ENCODE measurements around the gene KLHL22. TPM values are rescaled to one million over a fixed set of nuclear protein-coding genes. Genes with fewer than 3 reads are reported as not detected.

Gene KLHL22
- total and polyA plus RNA-seq, 2 of the 8 experiments (the other 6 are each of a cell fraction or from before 2014, with no cell fraction given) = 9.4 to 16.2 TPM

DNA sequence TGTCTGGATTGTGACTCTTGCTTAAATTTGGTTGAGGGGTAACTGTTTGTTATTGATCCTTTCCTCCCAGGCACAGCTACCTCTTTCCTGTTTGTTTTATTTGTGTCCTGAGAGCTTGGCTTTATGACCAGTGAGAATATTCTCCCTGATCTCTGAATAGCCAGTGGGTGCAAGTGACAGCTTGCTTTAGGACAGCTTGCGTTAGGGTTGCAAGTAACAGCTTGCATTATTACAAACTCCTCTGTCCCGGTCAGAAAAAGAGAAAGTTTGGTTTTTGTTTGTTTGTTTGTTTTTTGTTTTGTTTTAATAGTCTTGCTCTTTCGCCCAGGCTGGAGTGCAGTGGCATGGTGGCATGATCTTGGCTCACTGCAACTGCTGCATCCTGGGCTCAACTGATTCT lies 3.3 kb upstream of the KLHL22 start:
- CTCF ChIA-PET (ENCODE audit: partially characterized antibody) = interaction anchor here (1.0 to 1.1 kb wide), 2 partner anchors 11 to 16 kb away, joined by 3 read pairs; no protein-coding TSS in a partner anchor
- no peak overlapping the region for H2BK20ac ChIP-seq (ENCODE audit: low read length)
- H3K36me3 ChIP-seq (ENCODE audit: control insufficient read depth in 2 of 4, insufficient read depth in 4 of 4, low read length in 3 of 4) = peaks cover 0 to 2% (median 0%) of the 10 kb centered on the region in 4 experiments; a peak in 3 of 8 replicates
- no peak for DNase-seq (ENCODE audit: low read depth in 1 of 2, low spot score in 2 of 2)
- H3K9me3 ChIP-seq (ENCODE audit: insufficient read depth in 2 of 2, low read depth in 1 of 2, low read length in 1 of 2) = no peaks in the 10 kb centered on the region
- H3K23ac ChIP-seq (ENCODE audit: insufficient read length) = no peak overlapping the region
- H4K20me1 ChIP-seq (replicated peaks in 1 of 2; ENCODE audit: control insufficient read depth in 1 of 2, insufficient read depth in 2 of 2, low read length in 2 of 2) = peaks cover 2 to 4% of the 10 kb centered on the region in 2 experiments
- no peak overlapping the region for H2AK5ac ChIP-seq (ENCODE audit: low read depth, low read length)
- H3K14ac ChIP-seq (ENCODE audit: insufficient read length) = no peak overlapping the region
- no peak overlapping the region for H3K9ac ChIP-seq (replicated peaks in 1 of 4; ENCODE audit: extremely low read depth in 1 of 4, low read depth in 3 of 4, low read length in 3 of 4)
- H2AFZ ChIP-seq (ENCODE audit: low read length) = no peak overlapping the region
- no peak overlapping the region for H2BK120ac ChIP-seq (replicated peaks; ENCODE audit: low read depth, low read length)
- H3K79me1 ChIP-seq (ENCODE audit: low read depth, low read length) = no peaks in the 10 kb centered on the region
- no peak overlapping the region for H3K4ac ChIP-seq (replicated peaks; ENCODE audit: insufficient read length, low read depth, low read length)
- no peak overlapping the region for H2BK15ac ChIP-seq (ENCODE audit: low read length)
- H3K4me3 ChIP-seq (ENCODE audit: extremely low read depth in 1 of 4, insufficient read depth in 2 of 4, low read depth in 3 of 4, low read length in 4 of 4) = no peak overlapping the region
- H3K23me2 ChIP-seq (ENCODE audit: low read depth, low read length) = peaks cover 12% of the 10 kb centered on the region; the same call in 1 of the 2 replicates
- FAIRE-seq = no peak
- no peak overlapping the region for H4K5ac ChIP-seq (ENCODE audit: insufficient read length, low read depth, low read length)
- H3K18ac ChIP-seq (ENCODE audit: extremely low read depth, low read length) = no peak overlapping the region
- H4K8ac ChIP-seq (ENCODE audit: extremely low read depth, insufficient read depth, low read length) = no peak overlapping the region
- WGBS, 2 experiments (ENCODE audit: extremely low coverage in 1 of 2, insufficient coverage in 1 of 2, insufficient read length in 1 of 2, insufficient replicate concordance in 2 of 2, low coverage in 1 of 2, low lambda C conversion rate in 2 of 2, missing lambda C conversion rate in 1 of 2) = 79% methylated on average over 3 of the region's 3 CpGs; no CpG with 5 or more reads in 1 of the 2 experiments
- peaks cover 0 to 8% (median 4%) of the 10 kb centered on the region in 4 experiments; a peak in 3 of 7 replicates for H3K4me1 ChIP-seq (replicated peaks in 1 of 4; ENCODE audit: control insufficient read depth in 3 of 4, insufficient read depth in 4 of 4, low read length in 3 of 4)
- H3K27me3 ChIP-seq (replicated peaks in 1 of 4; ENCODE audit: control insufficient read depth in 3 of 4, extremely low read depth in 1 of 4, insufficient read depth in 3 of 4, low read length in 3 of 4) = peaks cover 0 to 11% (median 9%) of the 10 kb centered on the region in 4 experiments; a peak in 5 of 7 replicates
- H3K56ac ChIP-seq (replicated peaks; ENCODE audit: insufficient read length, low read depth, low read length) = no peak overlapping the region
- POLR2A ChIA-PET (ENCODE audit: partially characterized antibody) = interaction anchor here (0.6 kb wide), 1 partner anchor 11 kb away, joined by 3 read pairs; no protein-coding TSS in a partner anchor
- no peak overlapping the region for H3K4me2 ChIP-seq (ENCODE audit: insufficient read depth in 1 of 2, low read depth in 2 of 2, low read length in 2 of 2)
- 0 out of 4 replicates have a peak, but pooled peaks cover 0 to 3% of the 10 kb centered on the region in 2 experiments for H3K79me2 ChIP-seq (ENCODE audit: control insufficient read depth in 1 of 2, insufficient read depth in 2 of 2, low read length in 2 of 2)
- no peak overlapping the region for H2BK12ac ChIP-seq (ENCODE audit: low read depth, low read length)
- no peak overlapping the region for H2BK5ac ChIP-seq (ENCODE audit: low read depth, low read length)
- no peak overlapping the region for H3K27ac ChIP-seq (ENCODE audit: low read depth, low read length)
- no peak overlapping the region for H4K91ac ChIP-seq (replicated peaks; ENCODE audit: insufficient read length, low read length)
- TF ChIP-seq TAF7 (optimal IDR thresholded peaks at IDR 0.05; ENCODE audit: borderline replicate concordance, low read depth, low read length) = no peak
- no peak for TF ChIP-seq KDM5A (IDR thresholded peaks at IDR 0.05; ENCODE audit: low read length)
- no peak for TF ChIP-seq HDAC6 (IDR thresholded peaks at IDR 0.05; ENCODE audit: low read depth, low read length)
- no peak for TF ChIP-seq PHF8 (conservative IDR thresholded peaks at IDR 0.05; ENCODE audit: low read depth, low read length)
- TF ChIP-seq, protein P1, sequence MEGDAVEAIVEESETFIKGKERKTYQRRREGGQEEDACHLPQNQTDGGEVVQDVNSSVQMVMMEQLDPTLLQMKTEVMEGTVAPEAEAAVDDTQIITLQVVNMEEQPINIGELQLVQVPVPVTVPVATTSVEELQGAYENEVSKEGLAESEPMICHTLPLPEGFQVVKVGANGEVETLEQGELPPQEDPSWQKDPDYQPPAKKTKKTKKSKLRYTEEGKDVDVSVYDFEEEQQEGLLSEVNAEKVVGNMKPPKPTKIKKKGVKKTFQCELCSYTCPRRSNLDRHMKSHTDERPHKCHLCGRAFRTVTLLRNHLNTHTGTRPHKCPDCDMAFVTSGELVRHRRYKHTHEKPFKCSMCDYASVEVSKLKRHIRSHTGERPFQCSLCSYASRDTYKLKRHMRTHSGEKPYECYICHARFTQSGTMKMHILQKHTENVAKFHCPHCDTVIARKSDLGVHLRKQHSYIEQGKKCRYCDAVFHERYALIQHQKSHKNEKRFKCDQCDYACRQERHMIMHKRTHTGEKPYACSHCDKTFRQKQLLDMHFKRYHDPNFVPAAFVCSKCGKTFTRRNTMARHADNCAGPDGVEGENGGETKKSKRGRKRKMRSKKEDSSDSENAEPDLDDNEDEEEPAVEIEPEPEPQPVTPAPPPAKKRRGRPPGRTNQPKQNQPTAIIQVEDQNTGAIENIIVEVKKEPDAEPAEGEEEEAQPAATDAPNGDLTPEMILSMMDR (IDR thresholded peaks at IDR 0.05; ENCODE audit: control extremely low read depth in 1 of 3, insufficient read depth in 1 of 3, low read depth in 1 of 3, low read length in 3 of 3) = no peak
- no peak for TF ChIP-seq CTBP2 (IDR thresholded peaks at IDR 0.05; ENCODE audit: borderline replicate concordance, insufficient read depth, insufficient read length, low read length)
- TF ChIP-seq SP2 (IDR thresholded peaks at IDR 0.05; ENCODE audit: low read length) = no peak
- TF ChIP-seq BACH1 (IDR thresholded peaks at IDR 0.05; ENCODE audit: low read length) = no peak

Measured in H1 (cell line).